H7 (cell line): ENCODE measurements around the gene HOXD8. TPM values are rescaled to one million over a fixed set of nuclear protein-coding genes. Genes with fewer than 3 reads are reported as not detected.

ENCODE experiments used
- DNase-seq: peaks from one replicate; pipeline ENCODE4 v3.0.0; 2012
- H3K27me3 ChIP-seq: 2 replicates; pipeline ENCODE4 v1.6.0; 2011; ENCODE audit warnings: mild to moderate bottlenecking, low read length; ENCODE audit not compliant: control insufficient read depth, insufficient read depth
- H3K36me3 ChIP-seq: replicated peaks from 2 replicates; pipeline ENCODE4 v1.5.1; 2011; ENCODE audit warnings: low read length; ENCODE audit not compliant: control insufficient read depth, insufficient read depth
- H3K4me3 ChIP-seq: 2 replicates; pipeline ENCODE4 v1.5.1; 2011; ENCODE audit warnings: low read depth, mild to moderate bottlenecking, control low read depth, low read length, moderate library complexity; ENCODE audit not compliant: insufficient read depth
- total RNA-seq: library from RNA; depleted of rRNA; stranded (reverse); fragments of >200 nt; shearing (Covaris generic); gene quantifications from 2 replicates; pipeline ENCODE4 v1.2.3, GENCODE V29; 2014

Gene HOXD8
- total RNA-seq, 1 experiment from 2014 or later = not detected

GRCh38 chr2:176114120-176114929 lies 15.2 kb upstream of the HOXD8 start:
- H3K27me3 ChIP-seq = peaks cover 100% of the 10 kb centered on the region
- H3K36me3 ChIP-seq = no peaks in the 10 kb centered on the region
- no peak for DNase-seq
- H3K4me3 ChIP-seq = no peak overlapping the region

DNA sequence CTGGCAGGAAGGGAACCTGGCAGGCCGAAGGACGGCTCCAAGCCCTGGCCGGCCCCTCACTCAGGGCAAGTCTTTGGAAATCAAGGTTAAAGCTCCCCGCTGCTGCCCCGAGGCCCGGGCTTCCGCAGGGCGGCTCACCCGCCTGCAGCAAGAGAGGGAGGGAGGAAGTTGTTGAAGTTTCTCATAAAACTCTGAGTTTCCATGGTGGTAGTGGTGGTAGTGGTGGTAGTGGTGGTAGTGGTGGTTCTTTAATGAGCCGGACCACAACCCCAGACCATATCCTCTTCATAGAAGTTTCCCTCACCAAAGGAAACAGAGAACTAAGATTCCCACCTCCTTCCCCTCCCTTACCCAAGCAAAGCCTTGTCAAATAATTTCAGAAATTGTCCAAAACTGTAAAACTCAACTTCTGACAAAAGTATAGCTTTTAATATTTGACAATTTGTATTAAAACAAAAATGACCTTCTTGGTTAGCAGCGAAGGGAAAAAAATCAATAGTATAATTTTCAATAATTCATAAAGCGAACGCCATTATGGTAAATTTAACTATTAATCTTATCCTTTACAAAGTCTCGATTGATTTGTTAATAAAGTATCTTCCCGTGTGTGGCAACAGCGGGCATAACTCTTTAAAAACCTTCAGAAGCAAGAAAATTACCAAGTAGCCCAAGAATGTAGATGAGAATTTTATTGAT lies 14.4 kb upstream of the HOXD8 start:
- DNase-seq = peak; percentile 72
- H3K36me3 ChIP-seq = no peaks in the 10 kb centered on the region

GRCh38 chr2:176115883-176116813 lies 13.4 kb upstream of the HOXD8 start, which contains the start of gene HOXD10:
Gene HOXD10, plus strand, starts transcription at chr2:176116778. Its CDS starts 56 bp downstream, at chr2:176116834.
- peak; percentile 93 for DNase-seq
- Histone ChIP-seq H3K4me3 (peak within 1 kb of the TSS; percentile 7; the same call in 1 of the 2 replicates), H3K36me3 (no peaks in the 10 kb centered on the region), H3K27me3 (peaks cover 100% of the 10 kb centered on the region)

More for the DNA sequence above, 14.4 kb upstream of the HOXD8 start:
- Histone ChIP-seq H3K27me3 (peaks cover 100% of the 10 kb centered on the region), H3K4me3 (no peak overlapping the region)

GRCh38 chr2:176117162-176117822 lies 12.2 kb upstream of the HOXD8 start:
- no peaks in the 10 kb centered on the region for H3K36me3 ChIP-seq
- peak; percentile 52 for DNase-seq
- H3K4me3 ChIP-seq = no peak overlapping the region
- peaks cover 100% of the 10 kb centered on the region for H3K27me3 ChIP-seq

- peaks cover 100% of the 10 kb centered on the region for H3K27me3 ChIP-seq
- DNase-seq = no peak
- no peak overlapping the region for H3K4me3 ChIP-seq
- no peaks in the 10 kb centered on the region for H3K36me3 ChIP-seq
Observed at GRCh38 chr2:176117823-176118371, 11.6 kb upstream of the HOXD8 start.

GRCh38 chr2:176118601-176119339 lies 10.7 kb upstream of the HOXD8 start:
- no peaks in the 10 kb centered on the region for H3K36me3 ChIP-seq
- H3K4me3 ChIP-seq = no peak overlapping the region
- peaks cover 100% of the 10 kb centered on the region for H3K27me3 ChIP-seq
- DNase-seq = peak; percentile 87

- Histone ChIP-seq H3K27me3 (peaks cover 100% of the 10 kb centered on the region), H3K4me3 (no peak overlapping the region), H3K36me3 (no peaks in the 10 kb centered on the region)
- DNase-seq = no peak
Observed at GRCh38 chr2:176120364-176121189, 8.9 kb upstream of the HOXD8 start.

DNA sequence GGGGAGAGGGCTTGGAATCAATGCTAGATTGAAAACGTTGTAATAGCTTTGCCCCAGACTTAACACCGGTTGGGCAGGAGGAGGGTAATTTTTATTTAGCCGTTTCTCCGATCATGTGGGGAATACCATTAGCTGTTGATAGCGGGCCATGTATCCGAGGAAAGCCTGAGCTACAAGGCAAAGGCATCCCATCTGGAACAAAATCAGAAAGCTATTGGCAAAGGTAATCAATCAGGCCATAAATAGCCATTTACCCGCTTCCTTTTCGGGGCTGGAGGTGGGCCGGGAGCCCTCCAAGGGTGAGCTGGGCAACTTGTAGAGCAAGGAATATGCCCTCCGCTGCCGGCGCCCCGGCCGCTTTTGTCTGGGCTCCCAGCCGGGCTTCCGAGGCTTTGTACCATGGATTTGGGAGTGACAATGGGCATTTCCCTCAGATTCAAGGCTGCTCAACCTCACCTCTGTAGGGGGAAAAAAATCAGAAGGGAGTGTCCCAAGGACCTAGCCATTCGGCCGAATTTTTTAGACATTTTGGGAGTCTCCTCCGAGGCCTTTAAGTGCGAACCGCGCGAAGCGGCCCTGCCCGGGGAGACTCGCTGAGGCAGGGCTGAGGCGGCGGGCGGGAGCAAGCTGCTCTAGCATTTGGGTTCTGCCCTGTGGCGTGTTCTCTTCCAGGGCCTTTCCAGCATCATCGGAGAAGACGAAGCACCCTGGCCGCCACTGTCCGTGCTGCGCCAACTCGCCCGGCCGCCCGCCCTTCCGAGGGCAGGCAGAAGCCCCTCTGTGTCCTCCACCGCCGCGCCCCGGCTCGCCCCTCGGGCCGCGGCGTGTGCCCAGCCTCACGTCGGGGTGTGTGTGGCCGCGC lies 8.1 kb upstream of the HOXD8 start:
- DNase-seq = peak; percentile 76
- Histone ChIP-seq H3K36me3 (no peaks in the 10 kb centered on the region), H3K4me3 (no peak overlapping the region), H3K27me3 (peaks cover 100% of the 10 kb centered on the region)

GRCh38 chr2:176122052-176122682 lies 7.3 kb upstream of the HOXD8 start:
- peak; percentile 87 for DNase-seq
- no peak overlapping the region for H3K4me3 ChIP-seq
- no peaks in the 10 kb centered on the region for H3K36me3 ChIP-seq
- peaks cover 100% of the 10 kb centered on the region for H3K27me3 ChIP-seq

GRCh38 chr2:176122683-176123410 lies 6.7 kb upstream of the HOXD8 start, which contains the start of gene HOXD9:
Gene HOXD9, plus strand, starts transcription at chr2:176122719. Its CDS starts 50 bp downstream, at chr2:176122769.
- Histone ChIP-seq H3K27me3 (peaks cover 100% of the 10 kb centered on the region), H3K36me3 (no peaks in the 10 kb centered on the region), H3K4me3 (peak within 1 kb of the TSS; percentile 6; the same call in 1 of the 2 replicates)
- peak; percentile 86 for DNase-seq
